SK-N-SH (cell line): Measurements from ENCODE around the gene CDKN2B-AS1. TPM values are rescaled to one million over a fixed set of nuclear protein-coding genes. Genes with fewer than 3 reads are reported as not detected.

Experiments
- CTCF ChIA-PET: fragments of 300-600, 350-600 bp; formaldehyde crosslinking; extraction: SDS; loops from one replicate; lab custom pipeline; 2021; lab: Yijun Ruan, JAX
- POLR2A ChIA-PET: fragments of 350-600 bp; sonication (Branson Sonifier 250); formaldehyde crosslinking; extraction: SDS; loops from one replicate; lab custom pipeline; 2020; ENCODE audit warnings: antibody characterized with exemption, inconsistent platforms; lab: Yijun Ruan, JAX
- DNase-seq: peaks from one replicate; pipeline ENCODE4 v3.0.0; 2012
- H2AFZ ChIP-seq: fragments of 200-600 bp; sonication (generic); 2 replicates; pipeline ENCODE4 v1.8.1; 2016; ENCODE audit warnings: antibody characterized with exemption, mild to moderate bottlenecking, low read depth
- H3F3A ChIP-seq: fragments of 200-600 bp; sonication (generic); replicated peaks from 2 replicates; pipeline ENCODE3; 2016; ENCODE audit warnings: antibody characterized with exemption, mild to moderate bottlenecking; ENCODE audit not compliant: insufficient read depth
- H3K27ac ChIP-seq, 2 experiments: fragments of 200-500 bp in 1 of 2; fragments of 200-600 bp in 1 of 2; sonication (Bioruptor generic) in 1 of 2; sonication (generic), shearing (Covaris generic) in 1 of 2; 2 replicates each; pipeline versions ENCODE4 v1.5.1 to v1.6.1; 2014 to 2016; ENCODE audit warnings: low read depth in 2 of 2, inconsistent platforms in 1 of 2, low read length in 1 of 2, mild to moderate bottlenecking in 1 of 2, mixed read lengths in 1 of 2
- H3K27me3 ChIP-seq: fragments of 200-600 bp; sonication (generic), shearing (Covaris generic); 2 replicates; pipeline ENCODE4 v1.6.1; 2016; ENCODE audit warnings: mixed run types; ENCODE audit not compliant: insufficient read depth
- H3K36me3 ChIP-seq, 2 experiments: fragments of 200-500 bp in 1 of 2; fragments of 200-600 bp in 1 of 2; sonication (Bioruptor generic) in 1 of 2; sonication (generic) in 1 of 2; replicated peaks in 1 of 2; 2 replicates each; pipeline versions ENCODE3 to v1.5.1; 2014 to 2016; ENCODE audit warnings: low read length in 1 of 2, mild to moderate bottlenecking in 1 of 2; ENCODE audit not compliant: insufficient read depth in 2 of 2, control insufficient read depth in 1 of 2
- H3K4me1 ChIP-seq, 2 experiments: fragments of 200-500 bp in 1 of 2; fragments of 200-600 bp in 1 of 2; sonication (Bioruptor generic) in 1 of 2; sonication (generic), shearing (Covaris generic) in 1 of 2; 2 replicates each; pipeline versions ENCODE4 v1.5.1 to v1.6.1; 2014 to 2016; ENCODE audit warnings: low read depth in 1 of 2, low read length in 1 of 2, mixed run types in 1 of 2; ENCODE audit not compliant: insufficient read depth in 2 of 2, control insufficient read depth in 1 of 2
- H3K4me2 ChIP-seq: fragments of 200-600 bp; sonication (generic), shearing (Covaris generic); 2 replicates; pipeline ENCODE4 v1.6.1; 2017; ENCODE audit warnings: mixed run types
- H3K4me3 ChIP-seq, 2 experiments: fragments of 200-500 bp in 1 of 2; fragments of 200-600 bp in 1 of 2; sonication (Bioruptor generic) in 1 of 2; sonication (generic), shearing (Covaris generic) in 1 of 2; 2 replicates each; pipeline versions ENCODE4 v1.5.1 to v1.8.1; 2014 to 2016; ENCODE audit warnings: low read depth in 2 of 2, inconsistent platforms in 1 of 2, low read length in 1 of 2, mild to moderate bottlenecking in 1 of 2, mixed read lengths in 1 of 2, moderate library complexity in 1 of 2
- H3K79me2 ChIP-seq: fragments of 200-600 bp; sonication (generic); 2 replicates; pipeline ENCODE4 v1.8.1; 2017; ENCODE audit warnings: mild to moderate bottlenecking; ENCODE audit not compliant: insufficient read depth
- H3K9ac ChIP-seq: fragments of 200-600 bp; sonication (generic); 2 replicates; pipeline ENCODE4 v1.6.1; 2017; ENCODE audit warnings: mixed run types
- H3K9me2 ChIP-seq: fragments of 200-600 bp; sonication (generic); 2 replicates; pipeline ENCODE4 v1.6.1; 2017; ENCODE audit warnings: mixed run types
- H3K9me3 ChIP-seq: fragments of 200-600 bp; sonication (generic); 2 replicates; pipeline ENCODE4 v1.6.1; 2017; ENCODE audit warnings: mixed run types, mild to moderate bottlenecking, moderate library complexity
- H4K20me1 ChIP-seq: fragments of 200-600 bp; sonication (generic); 2 replicates; pipeline ENCODE4 v1.6.1; 2017; ENCODE audit warnings: mild to moderate bottlenecking, mixed run types; ENCODE audit not compliant: insufficient read depth
- CHD2 ChIP-seq: fragments of 150-350 bp; IDR thresholded peaks from 2 replicates; pipeline ENCODE4 v1.6.1; 2018; ENCODE audit warnings: low read length; ENCODE audit not compliant: partially characterized antibody
- CTCF ChIP-seq: fragments of 200-600 bp; sonication (generic); IDR thresholded peaks from 2 replicates; pipeline ENCODE4 v1.6.1; 2017; ENCODE audit warnings: antibody characterized with exemption, mild to moderate bottlenecking, moderate library complexity
- ELF1 ChIP-seq: IDR thresholded peaks from 2 replicates; pipeline ENCODE4 v1.4.0; 2012
- EP300 ChIP-seq, 2 experiments: IDR thresholded peaks; 2 replicates each; pipeline versions ENCODE4 v1.4.0 to v1.6.1; 2012; ENCODE audit warnings: borderline replicate concordance in 1 of 2, low read depth in 1 of 2, low read length in 1 of 2
- EZH2phosphoT487 ChIP-seq: fragments of 200-600 bp; sonication (generic); IDR thresholded peaks from 2 replicates; pipeline ENCODE4 v1.6.1; 2017; ENCODE audit warnings: low read depth, mixed run types, mild to moderate bottlenecking, antibody characterized with exemption, moderate library complexity, borderline replicate concordance
- FOSL2 ChIP-seq: IDR thresholded peaks from 2 replicates; pipeline ENCODE4 v1.4.0; 2012; ENCODE audit warnings: low read depth, mild to moderate bottlenecking, moderate library complexity, borderline replicate concordance
- FOXJ3 ChIP-seq: sonication (generic); formaldehyde crosslinking; IDR thresholded peaks from 2 replicates; pipeline ENCODE4 v1.5.1; 2020; ENCODE audit warnings: mild to moderate bottlenecking, missing genetic modification reagents
- FOXM1 ChIP-seq: IDR thresholded peaks from 2 replicates; pipeline ENCODE4 v1.4.0; 2012; ENCODE audit warnings: low read depth, mild to moderate bottlenecking
- GABPA ChIP-seq: IDR thresholded peaks from 2 replicates; pipeline ENCODE4 v1.4.0; 2012; ENCODE audit warnings: low read depth, mild to moderate bottlenecking
- GATA2 ChIP-seq: sonication (generic); formaldehyde crosslinking; IDR thresholded peaks from 2 replicates; pipeline ENCODE4 v1.5.0; 2020; ENCODE audit warnings: mild to moderate bottlenecking, missing genetic modification reagents
- IRF3 ChIP-seq: fragments of 150-350 bp; IDR thresholded peaks from 2 replicates; pipeline ENCODE4 v1.6.1; 2016; ENCODE audit warnings: mild to moderate bottlenecking, low read depth, low read length
- JUND ChIP-seq: IDR thresholded peaks from 2 replicates; pipeline ENCODE4 v1.4.0; 2012
- MAX ChIP-seq: IDR thresholded peaks from 2 replicates; pipeline ENCODE4 v1.4.0; 2012; ENCODE audit warnings: low read depth
- MEF2A ChIP-seq: IDR thresholded peaks from 2 replicates; pipeline ENCODE4 v1.4.0; 2012; ENCODE audit warnings: low read depth, borderline replicate concordance
- MXI1 ChIP-seq: IDR thresholded peaks from 2 replicates; pipeline ENCODE4 v1.6.1; 2012; ENCODE audit warnings: mild to moderate bottlenecking, low read depth, low read length, improper control_type of control experiment
- NFIC ChIP-seq: IDR thresholded peaks from 2 replicates; pipeline ENCODE4 v1.4.0; 2012; ENCODE audit warnings: borderline replicate concordance
- NRF1 ChIP-seq: IDR thresholded peaks from 2 replicates; pipeline ENCODE4 v1.6.1; 2012; ENCODE audit warnings: low read depth, mild to moderate bottlenecking, low read length
- PBX3 ChIP-seq: IDR thresholded peaks from 2 replicates; pipeline ENCODE4; 2012
- POLR2AphosphoS5 ChIP-seq: IDR thresholded peaks from 2 replicates; pipeline ENCODE4 v1.6.1; 2012; ENCODE audit warnings: low read depth, low read length
- RAD21 ChIP-seq: IDR thresholded peaks from 2 replicates; pipeline ENCODE4 v1.6.1; 2012; ENCODE audit warnings: mild to moderate bottlenecking, low read length
- RCOR1 ChIP-seq: fragments of 150-350 bp; IDR thresholded peaks from 2 replicates; pipeline ENCODE4 v1.6.1; 2017; ENCODE audit warnings: antibody characterized with exemption, low read length
- RFX5 ChIP-seq: IDR thresholded peaks from 2 replicates; pipeline ENCODE4 v1.6.1; 2012; ENCODE audit warnings: mild to moderate bottlenecking, improper control_type of control experiment, low read length
- SMC3 ChIP-seq: IDR thresholded peaks from 2 replicates; pipeline ENCODE4 v1.6.1; 2012; ENCODE audit warnings: low read depth, low read length, improper control_type of control experiment
- TAF1 ChIP-seq: IDR thresholded peaks from 2 replicates; pipeline ENCODE4 v1.6.1; 2012; ENCODE audit warnings: low read depth, mild to moderate bottlenecking, low read length, moderate library complexity, borderline replicate concordance
- TCF12 ChIP-seq: IDR thresholded peaks from 2 replicates; pipeline ENCODE4 v1.4.0; 2012
- TEAD4 ChIP-seq: IDR thresholded peaks from 2 replicates; pipeline ENCODE4 v1.4.0; 2012; ENCODE audit warnings: mild to moderate bottlenecking, borderline replicate concordance; ENCODE audit not compliant: insufficient read depth
- USF2 ChIP-seq: fragments of 150-350 bp; IDR thresholded peaks from 2 replicates; pipeline ENCODE4 v1.6.1; 2017; ENCODE audit warnings: antibody characterized with exemption, low read length, low read depth, borderline replicate concordance
- YY1 ChIP-seq: IDR thresholded peaks from 2 replicates; pipeline ENCODE4 v1.4.0; 2012; ENCODE audit warnings: low read depth, mild to moderate bottlenecking
- ZBTB33 ChIP-seq: IDR thresholded peaks from 2 replicates; pipeline ENCODE4 v1.4.0; 2012; ENCODE audit warnings: low read depth, borderline replicate concordance
- WGBS: methylation state at CpG from one replicate; pipeline ENCODE4 v1.1.6; 2017; ENCODE audit warnings: low lambda C conversion rate; 5-methylcytosine and 5-hydroxymethylcytosine counted together
- polyA plus RNA-seq, 3 experiments: library from polyadenylated mRNA; depleted of rRNA; stranded (reverse); fragments of >200 nt; gene quantifications; 2 replicates each; pipeline ENCODE4 v1.2.3, GENCODE V29; 2012

Gene CDKN2B-AS1
- polyA plus RNA-seq, 1 of the 3 experiments (the other 2 are of a cell fraction), result 0.25 TPM

GRCh38 chr9:22049411-22049810 lies 54.8 kb downstream of the CDKN2B-AS1 start:
- no peak overlapping the region for H2AFZ ChIP-seq
- TF ChIP-seq CTCF (no peak), ELF1 (no peak), MXI1 (no peak), YY1 (no peak), RFX5 (no peak), SMC3 (no peak), GATA2 (no peak), EP300 (IDR thresholded peaks at IDR 0.05; ENCODE audit: borderline replicate concordance in 1 of 2, low read depth in 1 of 2, low read length in 1 of 2) (peak in 1 of 2 experiments; percentile 40; a peak in 1 of 4 replicates), MEF2A (no peak), RAD21 (no peak), FOXJ3 (no peak), ZBTB33 (no peak), EZH2phosphoT487 (no peak), FOXM1 (no peak), GABPA (no peak), IRF3 (no peak), MAX (no peak), RCOR1 (no peak), NFIC (peak; percentile 40; the same call in 1 of the 2 replicates), JUND (peak; percentile 56), USF2 (no peak), POLR2AphosphoS5 (no peak), TEAD4 (0 out of 2 replicates have a peak, but pooled peaks have one; percentile 13), TAF1 (no peak), NRF1 (no peak), TCF12 (peak; percentile 74), PBX3 (peak; percentile 63), FOSL2 (peak; percentile 68), CHD2 (no peak)
- DNase-seq, result no peak
- ChIA-PET CTCF (interaction anchor here (0.8 to 6.2 kb wide), 4 partner anchors 11 to 237 kb away, joined by 3 to 23 read pairs (median 10); partner anchors contain the start of gene CDKN2B), POLR2A (no interaction called here)
- no peak overlapping the region for H3K27ac ChIP-seq
- no peaks in the 10 kb centered on the region for H3K9me3 ChIP-seq
- no peaks in the 10 kb centered on the region for H3K27me3 ChIP-seq
- no peak overlapping the region for H3K4me2 ChIP-seq
- no peaks in the 10 kb centered on the region for H3K9me2 ChIP-seq
- no peak overlapping the region for H3K9ac ChIP-seq
- peaks cover 32% of the 10 kb centered on the region for H3F3A ChIP-seq
- 0 out of 4 replicates have a peak, but pooled peaks cover 0 to 6% of the 10 kb centered on the region in 2 experiments for H3K4me1 ChIP-seq
- H3K4me3 ChIP-seq, result no peak overlapping the region
- no peaks in the 10 kb centered on the region for H4K20me1 ChIP-seq
- H3K36me3 ChIP-seq, result no peaks in the 10 kb centered on the region
- no peaks in the 10 kb centered on the region for H3K79me2 ChIP-seq
- 82% methylated on average over 1 of the region's 1 CpG for WGBS
